Measurements from ENCODE around the gene LMO1.

The LMO1 gene

DNA sequence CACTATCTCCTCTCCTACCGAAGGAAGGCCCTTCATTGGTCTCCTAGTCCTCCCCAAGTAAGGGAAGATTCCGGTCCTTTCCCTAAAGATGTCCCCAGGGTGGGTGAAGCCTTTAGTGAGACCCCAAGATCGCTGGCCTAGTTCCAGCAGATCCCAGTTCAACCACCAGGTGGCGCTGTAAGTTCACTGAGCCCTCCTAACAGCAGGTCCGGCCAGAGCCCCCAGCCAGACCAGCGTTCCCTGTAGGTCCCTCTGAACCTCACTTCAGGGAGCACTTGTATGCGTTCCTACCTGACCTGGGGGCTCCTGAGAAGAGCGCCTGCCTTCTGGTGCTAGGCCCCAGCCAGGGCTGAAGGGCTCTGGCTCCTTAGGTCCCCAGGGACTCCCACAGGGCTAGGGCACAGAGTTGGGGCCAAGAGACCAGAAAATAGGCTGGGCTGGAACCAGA is 38.1 kb downstream of the LMO1 start:
- DNase-seq, result peak; percentile 50

DNA sequence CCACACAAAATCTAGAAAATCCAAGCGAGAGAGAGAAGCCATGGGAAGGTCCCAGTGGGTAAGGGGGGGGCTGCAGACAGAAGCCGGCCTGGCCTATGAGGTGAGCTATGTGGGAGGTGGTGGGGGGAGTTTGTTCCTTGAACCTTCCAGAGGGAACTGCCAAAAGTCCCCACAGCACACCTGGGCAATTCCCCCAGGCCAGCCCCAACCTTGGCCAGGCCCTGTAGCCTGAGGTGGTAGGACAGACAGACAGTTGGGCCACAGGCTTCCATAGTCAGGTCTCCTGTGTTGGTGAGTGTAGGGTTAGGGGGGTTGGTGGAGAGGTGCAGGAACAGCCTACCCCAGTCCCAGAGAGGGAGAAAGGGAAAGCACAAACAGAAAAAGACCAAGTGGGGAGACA is 39.0 kb downstream of the LMO1 start:
- DNase-seq, result no peak

DNA sequence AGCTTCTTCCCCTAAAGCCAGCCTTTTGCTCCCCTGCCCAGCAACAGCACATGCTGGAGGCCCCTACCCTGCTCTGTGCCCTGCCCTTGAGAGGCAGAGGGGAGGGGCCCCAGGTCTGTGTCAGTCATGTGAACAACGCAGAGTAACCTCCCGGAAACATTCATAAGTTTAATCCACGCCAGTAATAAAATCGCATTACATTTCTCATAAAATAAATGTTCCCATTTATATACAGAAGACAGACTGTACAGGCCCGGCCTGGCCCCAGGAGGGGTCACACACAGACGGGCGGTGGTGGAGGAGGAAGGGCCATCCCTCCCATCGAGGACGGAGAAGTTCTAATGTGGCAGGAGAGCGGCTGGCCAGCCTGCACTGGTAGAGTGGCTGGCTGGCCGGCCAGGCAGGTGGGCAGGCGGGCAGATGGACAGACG is 39.5 kb downstream of the LMO1 start:
- DNase-seq, result no peak

DNA sequence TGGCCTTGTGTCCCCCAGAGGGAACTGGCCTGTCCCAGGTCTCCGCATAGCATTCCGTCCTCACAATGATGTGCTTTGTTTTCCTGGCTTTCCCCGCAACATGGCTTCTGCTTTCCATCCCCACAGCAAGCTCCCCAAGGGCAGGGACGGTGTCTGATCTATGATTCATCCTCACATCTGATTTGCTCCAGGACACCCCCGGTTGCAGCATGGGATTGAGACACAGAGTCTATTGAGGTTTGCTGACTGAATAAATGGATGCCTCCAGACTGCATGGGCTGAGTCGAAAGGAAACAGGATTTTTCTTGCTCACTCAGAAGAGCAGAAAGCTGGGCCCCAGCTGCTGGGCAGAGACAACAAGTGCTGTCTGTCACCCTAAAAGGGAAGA is 40.2 kb downstream of the LMO1 start:
- DNase-seq, result no peak

DNA sequence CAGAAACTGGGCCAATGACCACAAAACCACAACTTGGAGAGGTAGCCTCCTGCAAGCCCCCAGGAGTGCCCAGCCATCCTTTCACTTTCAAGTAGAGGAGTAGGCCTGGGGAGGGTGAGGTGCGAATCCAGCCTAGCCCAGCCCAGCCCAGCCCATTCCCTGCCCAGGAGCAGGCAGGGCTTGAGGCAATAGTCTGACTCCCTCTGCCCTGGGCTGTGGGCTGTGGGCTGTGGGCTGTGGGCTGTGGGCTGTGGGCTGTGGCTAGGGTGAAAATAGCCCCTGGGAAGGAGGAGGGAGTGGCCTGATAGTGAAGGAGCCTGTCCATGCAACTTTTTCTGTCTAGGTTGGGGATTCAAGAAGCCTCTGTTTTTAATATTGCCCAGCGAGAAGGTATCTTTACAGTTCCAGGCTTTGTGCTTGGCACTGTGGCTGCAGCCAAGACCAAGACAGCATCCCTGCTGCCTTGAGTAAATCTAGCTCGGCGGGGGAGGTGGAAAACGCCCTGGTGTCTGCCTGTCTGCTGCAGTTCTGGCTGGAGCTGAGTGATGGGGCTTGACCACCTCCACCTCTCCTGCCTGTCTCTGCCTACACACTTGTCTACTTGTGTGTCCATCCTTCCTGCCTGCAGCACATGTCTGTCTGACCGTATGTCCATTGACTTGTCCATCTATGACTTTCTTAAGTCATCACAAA is 40.7 kb downstream of the LMO1 start:
- no peak for DNase-seq

DNA sequence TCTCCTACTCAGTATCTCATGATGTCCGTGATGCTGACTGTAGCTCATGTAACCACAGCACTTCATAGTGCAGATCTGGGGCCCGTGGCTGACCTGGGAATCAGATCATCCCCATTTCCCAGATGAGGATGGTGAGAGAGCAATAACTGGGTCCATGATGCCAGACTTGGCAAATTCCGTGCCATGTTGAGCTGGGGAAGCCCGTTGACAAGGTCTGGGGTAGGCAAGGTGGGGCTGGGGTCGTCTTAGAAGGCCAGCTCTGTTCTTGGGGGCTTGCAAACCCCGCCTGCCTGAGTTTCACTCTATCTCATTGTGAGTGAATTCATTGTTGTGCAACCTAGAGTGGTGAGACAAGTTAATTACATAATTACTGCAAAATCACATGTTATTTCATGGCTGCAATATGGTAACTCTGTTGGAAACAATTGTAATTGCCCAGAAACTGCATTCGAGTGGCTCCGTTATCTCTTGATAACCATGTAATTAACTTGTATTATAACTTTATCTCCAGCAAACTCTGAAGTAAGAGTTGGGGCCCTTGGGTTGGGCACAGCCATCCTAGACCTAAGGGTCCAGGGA is 41.7 kb downstream of the LMO1 start:
- DNase-seq, result no peak

DNA sequence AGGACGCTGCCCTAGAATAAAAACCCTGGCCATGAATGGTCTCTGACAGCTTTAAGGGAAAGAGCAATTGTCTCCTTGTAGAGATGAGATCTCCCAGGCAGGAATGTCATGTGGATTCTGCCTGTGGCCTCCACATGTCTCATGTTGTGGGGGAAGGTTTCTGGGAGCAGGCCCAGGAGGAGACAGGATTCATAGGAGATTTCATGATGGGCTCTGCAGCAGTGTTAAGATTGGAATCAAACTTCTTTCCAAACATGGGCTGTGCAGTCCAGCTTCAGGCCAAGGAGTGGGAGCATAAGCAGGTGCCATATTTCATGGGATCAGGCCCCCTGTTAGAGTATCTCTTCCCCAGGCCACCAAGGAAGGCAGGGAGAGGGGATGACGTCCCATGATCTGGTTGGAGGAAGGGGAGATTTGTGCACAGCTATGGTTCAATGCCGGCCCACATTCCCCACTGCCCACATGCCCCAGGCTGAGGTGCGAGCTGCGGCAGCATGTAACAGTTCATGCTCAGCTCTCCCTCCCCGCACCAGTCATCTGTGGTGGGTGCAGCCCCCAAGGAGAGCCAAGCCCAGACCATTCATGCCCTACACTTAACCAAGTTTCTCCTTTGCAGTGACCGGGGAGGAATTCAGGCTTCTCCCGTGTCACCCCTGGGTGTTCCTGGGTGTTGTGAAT is 42.5 kb downstream of the LMO1 start:
- DNase-seq, result no peak

DNA sequence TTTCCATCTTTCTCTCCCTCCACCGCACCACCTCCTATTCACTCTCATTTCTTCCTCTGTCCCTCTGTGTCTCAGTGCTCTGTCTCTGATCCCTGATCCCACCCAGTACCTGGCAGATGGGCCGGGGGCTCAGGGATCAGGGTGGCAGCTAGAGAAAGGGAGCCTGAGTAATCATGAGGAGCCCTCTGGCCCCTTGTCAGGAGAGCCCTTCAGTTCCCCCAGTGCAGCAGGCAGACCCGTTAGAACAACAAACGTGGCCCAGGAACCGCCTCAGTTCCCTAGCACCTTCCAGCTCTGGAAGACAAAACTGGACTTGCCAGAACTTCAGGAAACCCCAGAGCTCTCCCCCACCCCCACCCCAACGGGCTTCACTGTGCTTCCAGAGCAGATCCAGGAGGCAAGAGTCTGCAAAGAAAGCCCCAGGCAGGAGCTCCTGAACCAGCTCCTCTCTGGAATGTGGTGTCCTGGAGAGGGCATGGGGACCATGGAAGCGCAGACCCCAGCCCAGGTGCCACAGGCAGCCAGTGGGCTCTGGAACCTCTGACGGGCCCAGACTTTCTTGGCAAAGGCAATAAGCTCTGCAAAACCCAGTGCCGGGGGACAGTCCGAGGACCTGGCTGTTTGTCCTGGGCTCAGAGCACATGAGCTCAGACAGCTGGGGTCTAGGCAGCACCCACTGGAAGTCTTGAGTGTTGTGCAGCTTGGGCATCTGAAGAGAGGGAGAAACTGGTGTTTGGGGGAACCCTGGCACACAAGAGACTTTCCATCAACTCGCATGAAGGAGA is 43.2 kb downstream of the LMO1 start:
- no peak for DNase-seq

DNA sequence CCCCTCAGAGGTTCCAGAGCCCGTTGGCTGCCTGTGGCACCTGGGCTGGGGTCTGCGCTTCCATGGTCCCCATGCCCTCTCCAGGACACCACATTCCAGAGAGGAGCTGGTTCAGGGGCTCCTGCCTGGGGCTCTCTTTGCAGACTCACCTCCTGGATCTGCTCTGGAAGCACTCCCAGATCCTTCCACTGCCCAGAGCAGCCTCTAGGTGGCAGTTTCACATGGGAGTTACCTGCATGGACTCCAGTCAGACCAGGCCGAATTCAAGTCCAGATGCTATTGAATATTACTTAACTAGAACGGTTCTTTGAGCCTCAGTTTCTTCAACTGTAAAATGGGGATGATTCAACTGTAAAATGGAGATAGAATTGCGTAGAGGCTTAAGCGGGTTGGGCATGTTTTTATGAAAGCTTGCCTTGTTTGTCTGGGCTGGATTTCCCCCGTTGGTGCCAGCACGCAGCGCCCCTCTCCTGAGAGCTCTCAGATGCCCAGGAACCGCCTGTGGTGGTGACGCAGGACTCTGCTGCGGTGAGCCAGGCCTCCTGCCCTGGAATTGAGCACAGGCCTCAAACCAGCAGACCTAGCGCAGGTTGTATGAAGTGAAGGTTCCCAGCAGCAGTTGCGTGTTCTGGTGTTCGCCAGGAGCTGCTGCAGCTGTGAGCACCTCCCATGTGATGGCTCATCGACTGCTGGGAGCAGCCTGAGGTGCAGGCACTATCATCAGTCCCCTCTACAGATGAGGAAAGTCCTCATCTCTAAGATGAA is 44.2 kb downstream of the LMO1 start:
- no peak for DNase-seq

DNA sequence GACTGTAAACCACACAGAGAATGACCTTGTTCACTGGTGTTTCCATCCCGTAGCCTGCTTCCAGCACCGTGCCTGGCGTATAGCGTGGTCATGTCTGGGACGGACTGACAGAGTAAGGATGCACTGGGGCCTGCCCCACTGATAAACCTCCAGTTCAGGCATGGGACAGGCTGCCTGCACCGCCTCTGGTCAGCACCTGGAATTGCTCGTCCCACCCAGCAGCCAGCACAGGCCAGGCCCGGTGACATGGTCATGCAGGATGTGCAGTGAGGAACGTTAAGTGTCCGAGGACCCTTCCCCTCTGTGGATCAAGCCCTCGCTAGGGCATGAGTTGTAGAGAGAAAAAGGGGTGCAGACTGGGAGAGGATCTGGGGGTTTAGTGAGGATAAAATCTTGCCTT is 44.8 kb downstream of the LMO1 start:
- no peak for DNase-seq

DNA sequence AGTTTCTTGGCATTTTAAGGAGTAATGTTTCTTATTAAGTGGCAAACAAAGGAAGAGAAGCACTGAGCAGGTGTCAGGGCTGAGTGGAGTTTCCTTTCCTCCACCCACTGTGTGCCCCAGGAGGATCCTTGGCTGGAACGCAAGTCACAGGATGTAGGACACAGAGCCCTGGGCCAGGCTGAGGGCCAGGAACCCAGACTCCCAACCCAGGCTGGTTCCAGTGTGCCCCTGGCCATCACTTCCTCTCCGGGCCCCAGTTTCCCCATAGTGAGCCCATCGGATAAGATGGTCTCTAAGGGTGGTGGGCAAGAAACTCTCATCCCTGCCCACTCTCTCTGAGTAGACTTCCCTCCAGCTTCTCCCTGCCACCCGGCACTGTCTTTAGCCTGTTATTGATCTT is 45.3 kb downstream of the LMO1 start:
- no peak for DNase-seq

DNA sequence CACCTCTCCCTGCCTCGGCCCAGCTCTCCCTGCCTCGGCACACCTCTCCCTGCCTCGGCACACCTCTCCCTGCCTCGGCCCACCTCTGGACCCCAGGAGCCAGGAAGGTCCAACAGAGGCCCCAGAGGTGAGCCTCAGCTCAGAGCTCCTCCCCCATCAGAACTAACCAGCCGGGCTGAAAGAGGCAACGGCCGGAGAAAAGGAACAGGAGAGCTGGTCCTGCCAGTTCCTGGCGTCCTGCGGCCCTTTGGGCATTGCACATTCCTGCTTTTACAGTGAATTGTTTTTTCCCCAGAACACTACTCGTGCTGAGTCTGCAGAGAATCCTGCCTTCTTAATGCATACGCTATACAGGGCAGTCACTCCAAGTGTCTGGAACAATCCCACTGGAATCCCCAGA is 45.8 kb downstream of the LMO1 start:
- DNase-seq, result no peak

DNA sequence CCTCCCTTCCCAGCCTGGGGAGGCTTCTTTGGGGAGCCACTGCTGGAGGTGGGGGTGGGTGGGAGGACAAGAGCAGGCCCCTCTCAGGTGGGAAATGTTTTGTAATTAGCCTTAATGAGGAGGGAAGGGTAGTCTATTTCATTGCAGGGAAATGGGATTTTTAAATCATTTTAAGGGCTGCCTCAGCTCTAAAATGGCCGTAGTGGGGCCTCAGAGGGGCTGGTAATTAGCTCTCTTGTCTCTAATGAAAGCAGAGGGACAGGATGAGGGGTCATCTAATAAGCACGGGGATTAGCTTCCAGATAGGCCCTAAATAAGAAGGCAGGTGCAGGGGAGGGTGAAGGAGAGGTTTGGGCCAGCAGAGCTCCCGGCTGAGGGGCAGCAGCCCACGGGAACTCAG is 46.5 kb downstream of the LMO1 start:
- no peak for DNase-seq

DNA sequence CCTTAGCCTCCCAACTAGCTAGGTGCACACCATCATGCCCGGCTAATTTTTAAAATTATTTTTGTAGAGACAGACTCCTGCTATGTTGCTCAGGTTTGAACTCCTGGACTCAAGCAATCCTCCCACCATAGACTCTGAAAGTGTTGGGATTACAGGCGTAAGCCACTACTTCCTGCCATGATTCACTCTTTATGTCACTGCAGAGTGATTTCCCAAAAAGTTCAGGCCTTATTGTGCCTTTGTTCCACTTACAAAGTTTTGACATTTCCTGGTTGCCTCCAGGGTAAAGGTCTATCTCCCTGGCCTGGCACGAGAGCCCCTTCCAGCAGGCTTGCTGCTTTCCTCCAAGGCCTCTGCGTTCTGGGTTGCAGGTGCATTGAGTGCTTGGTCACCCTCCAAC is 50.3 kb downstream of the LMO1 start:
- DNase-seq, result no peak

DNA sequence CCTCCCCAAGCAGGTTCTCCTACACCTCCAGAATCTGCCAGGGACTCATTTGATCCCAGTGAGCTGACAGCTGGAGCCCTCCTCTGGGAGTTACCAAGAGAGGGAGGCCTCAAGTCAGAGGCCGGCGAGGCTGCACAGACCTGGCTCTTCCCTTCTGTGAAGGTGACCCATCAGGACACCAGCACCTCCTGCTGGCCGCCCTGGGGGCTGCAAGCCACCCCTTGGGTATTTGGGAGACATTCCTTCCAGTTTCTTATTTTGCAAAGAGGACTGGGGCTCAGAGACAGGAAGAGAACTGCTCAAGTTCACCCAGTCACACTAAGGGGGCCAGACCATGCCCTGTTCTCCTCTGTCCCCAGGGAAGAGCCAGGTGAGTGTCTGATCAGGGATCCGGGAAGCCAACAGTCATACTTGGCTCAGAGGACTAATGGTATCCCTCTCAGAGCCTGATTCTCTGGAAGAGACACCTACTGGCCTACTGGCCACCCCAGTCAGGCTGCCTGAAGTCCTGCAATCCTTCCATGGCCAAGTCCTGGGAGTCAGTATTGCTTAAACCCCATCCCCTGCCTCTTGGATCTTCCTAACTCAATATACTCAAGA is 54.4 kb downstream of the LMO1 start:
- DNase-seq, result no peak

DNA sequence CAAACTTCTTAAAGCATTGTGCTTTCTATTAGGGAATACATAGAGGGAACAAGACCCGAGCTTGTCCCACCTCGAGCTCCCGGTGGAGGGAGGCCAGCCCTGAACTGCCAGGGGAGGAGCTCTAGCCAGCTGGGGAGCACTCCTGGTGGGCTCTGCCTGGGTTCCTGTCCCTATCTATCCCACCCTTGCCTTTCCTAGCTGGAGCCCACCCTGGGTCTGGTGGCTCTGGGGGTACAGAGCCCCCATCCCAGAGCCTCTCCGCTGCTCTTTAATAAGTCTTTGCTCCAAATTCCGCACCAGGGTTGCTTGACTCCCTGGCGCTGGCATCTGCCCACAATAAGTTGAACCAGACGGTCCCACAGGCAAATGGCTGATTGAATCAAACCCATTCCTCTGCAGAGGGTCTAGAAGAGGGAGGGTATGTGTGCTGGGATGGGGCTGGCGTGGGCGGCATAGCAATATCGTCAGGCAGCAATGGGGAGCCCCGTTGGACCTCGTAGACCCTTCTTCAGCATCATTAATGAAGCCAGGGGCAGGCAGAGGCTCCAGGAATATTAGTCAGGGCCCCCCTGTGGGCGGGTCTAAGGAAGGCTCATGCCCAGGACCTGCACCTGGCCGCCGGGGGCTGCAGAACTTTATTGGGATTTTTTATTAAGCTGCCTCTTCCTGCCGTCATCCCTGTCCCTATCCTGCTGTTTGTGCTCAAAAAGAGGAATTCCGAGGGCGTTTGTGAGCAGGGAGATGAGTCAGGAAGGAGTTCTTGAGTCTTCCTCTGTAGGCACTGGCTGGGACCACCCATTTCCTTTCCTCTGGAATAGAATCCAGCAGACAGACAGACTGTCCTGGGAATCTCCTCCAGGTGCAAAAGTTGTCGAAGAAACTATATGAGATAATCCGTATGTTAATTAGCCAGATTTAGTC is 56.3 kb downstream of the LMO1 start:
- DNase-seq, result no peak

DNA sequence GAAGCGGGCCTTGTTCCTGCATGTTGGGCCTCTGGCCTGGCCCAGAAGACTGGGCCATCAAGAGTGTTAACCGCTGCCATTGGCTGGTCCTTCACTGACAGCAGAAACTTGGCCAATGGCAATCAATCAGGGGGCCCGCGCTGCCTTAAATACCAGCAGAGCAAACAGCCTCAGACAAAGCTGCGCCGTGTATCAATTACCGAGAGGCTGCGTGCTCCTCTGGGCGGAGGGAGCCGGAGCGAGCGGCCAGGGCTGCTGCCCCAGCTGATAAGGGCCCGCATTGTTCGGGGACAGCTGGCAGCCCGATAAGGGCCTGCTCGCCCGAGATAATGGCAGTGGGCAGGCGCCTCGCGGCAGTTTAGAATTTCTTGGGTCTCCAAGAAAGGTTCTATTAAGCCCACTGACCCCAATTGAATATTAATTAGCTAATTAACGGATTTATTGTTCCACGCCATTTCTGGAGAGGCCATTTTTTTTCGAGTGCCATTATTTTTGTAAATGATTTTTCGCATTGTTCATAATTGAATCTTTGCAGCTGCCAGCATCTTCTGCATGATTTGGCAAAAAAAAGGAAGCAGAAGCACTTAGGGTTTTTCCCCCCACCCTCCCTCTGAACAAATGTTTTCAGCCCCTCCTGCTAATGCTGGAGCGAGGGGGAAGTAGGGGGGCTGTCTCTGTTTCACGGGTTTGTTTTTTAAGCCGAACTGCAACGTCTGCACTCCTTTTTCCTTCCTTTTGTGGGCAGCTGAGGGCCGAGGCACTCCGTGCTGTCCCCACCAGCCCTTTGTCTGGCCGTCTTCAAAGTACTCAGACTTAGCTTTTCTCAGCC is 57.2 kb downstream of the LMO1 start:
- DNase-seq, result no peak

DNA sequence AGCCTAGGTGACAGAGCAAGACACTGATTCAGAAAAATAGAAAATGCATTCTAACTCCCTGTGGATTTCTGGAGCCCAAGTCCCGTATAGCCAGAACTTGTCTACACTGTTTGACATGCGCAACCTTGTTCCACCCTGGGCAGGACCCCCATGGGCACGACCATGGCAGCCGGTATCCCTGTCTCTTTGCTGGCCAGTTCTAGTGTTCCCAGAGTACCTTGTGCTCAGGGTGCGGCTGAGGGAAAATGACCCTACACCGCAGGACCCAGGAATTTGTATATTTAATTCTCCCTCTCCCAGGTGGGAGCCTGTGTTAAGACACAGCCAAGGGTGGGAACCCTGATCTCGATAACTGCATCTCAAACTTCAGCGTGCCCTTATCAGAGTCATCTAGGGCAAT is 58.1 kb downstream of the LMO1 start:
- DNase-seq, result no peak

DNA sequence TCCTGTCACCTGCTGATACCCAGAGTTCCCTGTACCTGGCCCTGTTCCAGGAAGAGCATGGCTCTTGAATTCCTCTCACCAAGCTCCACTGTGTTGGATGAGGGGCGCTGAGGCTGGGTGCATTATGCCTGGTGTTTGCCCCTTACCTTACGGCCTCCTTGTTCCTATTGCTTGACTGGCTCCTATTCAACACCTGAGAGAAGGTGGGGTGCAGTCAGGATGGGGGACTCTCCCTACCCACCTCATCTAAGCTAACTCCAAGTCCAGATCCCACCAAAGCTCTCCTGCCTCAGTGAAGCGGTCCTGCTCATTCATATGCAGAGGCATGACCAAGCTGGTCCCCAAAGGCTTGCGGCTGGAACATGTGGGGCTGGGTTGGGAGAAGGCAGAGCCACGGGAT is 59.1 kb downstream of the LMO1 start:
- DNase-seq, result no peak

DNA sequence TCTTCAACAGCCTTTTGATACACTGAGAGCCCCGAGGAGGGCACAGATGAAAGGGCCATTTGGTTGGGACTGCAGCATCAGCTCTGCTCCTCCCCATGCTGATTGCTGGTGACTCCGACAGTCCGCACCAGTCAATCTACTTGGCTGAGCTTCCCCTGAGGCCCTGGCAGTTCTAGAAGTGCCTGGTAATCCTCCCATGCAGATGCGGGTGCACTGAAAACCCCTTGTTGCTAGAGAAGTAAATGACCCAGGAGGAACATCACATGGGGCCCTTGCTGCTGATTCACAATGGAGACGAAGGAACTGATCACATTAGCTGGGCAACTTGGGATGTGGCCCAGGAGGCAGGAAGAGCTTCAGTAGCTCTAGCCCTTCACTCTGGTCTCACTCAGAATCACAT is 59.7 kb downstream of the LMO1 start:
- DNase-seq, result no peak

DNA sequence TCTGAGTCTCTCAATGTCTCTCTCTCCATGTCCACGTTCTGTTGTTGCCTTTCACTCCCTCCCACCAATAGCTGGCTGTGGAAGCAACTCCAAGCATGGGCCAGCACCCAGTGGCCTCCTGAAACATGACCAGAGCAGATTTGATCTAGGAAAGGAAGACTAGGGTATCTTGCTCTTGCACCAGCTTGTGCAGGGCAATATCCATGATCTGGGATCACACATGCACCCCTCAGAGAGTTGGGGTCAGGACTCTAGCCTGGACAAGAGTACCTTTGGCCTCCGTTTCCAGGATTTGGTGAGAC is 60.3 kb downstream of the LMO1 start:
- DNase-seq, result no peak
